Astrocyte of the spinal cord (primary cell): Measurements from ENCODE around the gene ESX1.
"Not testable (repeated sequence)": the region's sequence is repeated elsewhere in the genome, so short reads cannot be mapped to it uniquely, and the experiment has no call there.

ENCODE experiments used
- DNase-seq: peaks from one replicate; pipeline ENCODE4 v3.0.0; 2011; ENCODE audit warnings: low read depth, low spot score
- H3K4me3 ChIP-seq: 2 replicates; pipeline ENCODE4 v1.5.1; 2011; ENCODE audit warnings: low read depth, mild to moderate bottlenecking, low read length, moderate library complexity
- in situ Hi-C: cut with HindIII; loops from 2 replicates; pipeline ENCODE4 v1.10.0; 2017; ENCODE audit warnings: low sequenced_read_pairs
- TF ChIP-seq, protein P1 (sequence below): IDR thresholded peaks from 2 replicates; pipeline ENCODE4 v1.5.1; 2012; ENCODE audit warnings: low read depth, mild to moderate bottlenecking, low read length, inconsistent platforms

ESX1 gene

DNA sequence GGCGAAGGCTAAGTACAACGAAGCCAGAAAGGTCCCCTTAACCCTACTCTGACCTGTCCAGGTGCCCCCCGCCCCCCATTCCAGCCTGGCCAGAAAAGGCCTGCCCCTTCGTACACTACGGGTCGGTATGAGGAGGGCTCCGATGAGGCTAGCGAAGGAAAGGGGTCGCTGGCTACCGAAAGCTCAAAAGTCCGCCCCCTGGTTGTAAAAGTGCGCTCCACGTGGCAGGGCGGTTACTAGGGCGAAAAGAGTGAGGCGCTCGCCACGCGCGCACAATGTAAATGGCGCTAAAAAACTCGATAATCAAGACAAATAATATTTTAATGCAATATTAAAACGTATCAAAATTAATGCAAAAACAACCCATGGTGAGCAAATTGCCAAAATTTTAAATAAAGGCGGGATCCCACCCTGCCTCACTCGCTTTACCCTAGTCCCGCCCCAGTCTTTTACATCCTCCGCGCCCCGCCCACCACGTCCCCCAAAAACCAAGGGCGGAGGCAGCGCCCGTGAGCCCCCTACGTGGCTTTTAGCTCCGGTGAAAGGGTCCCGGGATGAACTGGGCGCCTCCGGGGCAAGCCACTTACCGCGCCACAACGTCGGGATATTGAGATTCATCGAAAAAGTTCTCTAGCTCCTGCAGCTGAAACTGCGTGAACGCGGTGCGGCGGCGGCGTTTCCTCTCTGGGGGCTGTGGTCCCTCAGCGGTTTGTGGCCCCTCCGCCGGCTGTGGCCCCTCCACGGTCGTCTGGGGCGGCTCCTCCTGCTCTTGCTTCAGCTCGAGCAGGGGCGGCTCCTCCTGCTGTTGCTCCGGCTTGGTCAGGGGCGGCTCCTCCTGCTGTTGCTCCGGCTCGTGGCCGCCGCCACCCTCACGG lies 929 bp downstream of the ESX1 start:
- TF ChIP-seq, protein P1, sequence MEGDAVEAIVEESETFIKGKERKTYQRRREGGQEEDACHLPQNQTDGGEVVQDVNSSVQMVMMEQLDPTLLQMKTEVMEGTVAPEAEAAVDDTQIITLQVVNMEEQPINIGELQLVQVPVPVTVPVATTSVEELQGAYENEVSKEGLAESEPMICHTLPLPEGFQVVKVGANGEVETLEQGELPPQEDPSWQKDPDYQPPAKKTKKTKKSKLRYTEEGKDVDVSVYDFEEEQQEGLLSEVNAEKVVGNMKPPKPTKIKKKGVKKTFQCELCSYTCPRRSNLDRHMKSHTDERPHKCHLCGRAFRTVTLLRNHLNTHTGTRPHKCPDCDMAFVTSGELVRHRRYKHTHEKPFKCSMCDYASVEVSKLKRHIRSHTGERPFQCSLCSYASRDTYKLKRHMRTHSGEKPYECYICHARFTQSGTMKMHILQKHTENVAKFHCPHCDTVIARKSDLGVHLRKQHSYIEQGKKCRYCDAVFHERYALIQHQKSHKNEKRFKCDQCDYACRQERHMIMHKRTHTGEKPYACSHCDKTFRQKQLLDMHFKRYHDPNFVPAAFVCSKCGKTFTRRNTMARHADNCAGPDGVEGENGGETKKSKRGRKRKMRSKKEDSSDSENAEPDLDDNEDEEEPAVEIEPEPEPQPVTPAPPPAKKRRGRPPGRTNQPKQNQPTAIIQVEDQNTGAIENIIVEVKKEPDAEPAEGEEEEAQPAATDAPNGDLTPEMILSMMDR: peak; percentile 19
- in situ Hi-C loops: no loop called here
- H3K4me3 ChIP-seq: peak overlapping the region; percentile 15
- no peak for DNase-seq

DNA sequence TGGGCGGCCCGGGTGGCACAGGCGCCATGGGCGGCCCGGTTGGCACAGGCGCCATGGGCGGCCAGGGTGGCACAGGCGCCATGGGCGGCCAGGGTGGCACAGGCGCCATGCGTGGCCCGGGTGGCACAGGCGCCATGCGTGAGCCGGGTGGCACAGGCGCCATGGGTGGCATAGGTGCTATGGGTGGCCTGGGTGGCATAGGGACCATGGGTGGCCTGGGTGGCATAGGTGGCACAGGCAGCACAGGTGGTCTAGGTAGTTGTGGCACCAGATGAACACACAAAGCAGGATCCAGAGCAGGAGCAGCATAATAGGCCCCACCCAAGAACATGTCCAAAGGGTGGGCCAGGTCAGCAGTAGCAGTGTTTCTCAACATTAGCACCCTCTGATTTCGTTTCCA lies 4.3 kb downstream of the ESX1 start:
- in situ Hi-C loops: no loop called here
- TF ChIP-seq, protein P1: no peak
- DNase-seq: no peak
- H3K4me3 ChIP-seq: no peak overlapping the region

DNA sequence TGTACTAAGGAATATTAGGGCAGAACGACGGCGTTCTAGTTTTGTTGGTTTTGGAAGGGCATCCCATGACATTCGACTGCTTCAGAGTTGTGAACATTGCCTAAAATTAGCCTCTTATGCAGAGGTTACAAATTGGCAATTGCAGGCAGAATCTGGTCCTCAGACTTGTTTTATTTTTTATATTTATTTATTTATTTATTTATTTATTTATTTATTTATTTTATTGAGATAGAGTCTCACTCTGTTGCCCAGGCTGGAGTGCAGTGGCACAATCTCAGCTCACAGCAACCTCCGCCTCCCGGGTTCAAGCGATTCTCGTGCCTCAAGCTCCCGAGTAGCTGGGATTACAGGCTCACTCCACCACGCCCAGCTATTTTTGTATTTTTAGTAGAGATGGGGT lies 24.7 kb downstream of the ESX1 start:
- DNase-seq, H3K4me3 ChIP-seq, in situ Hi-C loops: not testable (repeated sequence)

DNA sequence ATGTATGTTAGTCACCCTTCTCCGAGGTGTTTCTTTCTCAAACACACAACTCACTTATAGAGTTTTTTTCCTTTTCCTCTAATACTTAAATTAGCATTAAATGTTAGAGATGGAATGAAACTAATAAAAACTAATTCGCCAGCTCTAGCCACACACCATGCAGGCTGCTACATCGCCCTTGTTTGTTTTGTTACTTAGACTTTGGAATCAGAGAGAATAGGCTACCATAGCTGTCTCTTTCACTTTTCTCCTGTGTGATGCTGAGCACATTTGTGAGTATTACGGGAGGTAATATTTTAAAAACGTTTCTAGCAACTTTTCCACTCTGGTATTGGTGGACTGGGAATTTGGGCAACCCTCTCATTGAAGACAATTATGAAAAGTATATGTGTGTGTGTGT lies 43.5 kb downstream of the ESX1 start:
- no peak for DNase-seq
- in situ Hi-C loops: no loop called here
- TF ChIP-seq, protein P1: no peak
- no peak overlapping the region for H3K4me3 ChIP-seq

DNA sequence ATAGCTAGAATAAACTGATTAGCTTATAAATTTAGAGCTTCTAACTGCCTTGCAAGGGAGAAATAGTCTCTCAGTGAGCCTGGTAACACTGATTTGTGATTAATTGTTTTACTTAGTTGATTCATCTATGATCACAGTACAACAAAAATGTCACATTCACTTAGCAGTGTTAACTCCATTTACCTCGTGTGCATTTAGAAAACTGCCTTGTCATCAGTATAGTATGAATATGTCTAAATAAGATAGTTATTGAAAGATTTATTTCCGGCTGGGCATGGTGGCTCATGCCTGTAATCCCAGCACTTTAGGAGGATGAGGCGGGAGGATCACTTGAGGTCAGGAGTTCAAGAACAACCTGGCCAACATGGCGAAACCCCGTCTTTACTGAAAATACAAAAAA lies 49.2 kb downstream of the ESX1 start:
- in situ Hi-C loops: no loop called here

More for the DNA sequence above, 49.2 kb downstream of the ESX1 start:
- TF ChIP-seq, protein P1: no peak
- H3K4me3 ChIP-seq: no peak overlapping the region
- no peak for DNase-seq
